Hematopoietic multipotent progenitor cell treated with erythropoietin and hydrocortisone succinate and interleukin-3 and kit ligand, for 17 days (in vitro differentiated cells): ENCODE measurements around the gene S100P.
A peak's percentile ranks its signal among the peaks of the same experiment; 100 is the strongest.
"Not testable (repeated sequence)": the region's sequence is repeated elsewhere in the genome, so short reads cannot be mapped to it uniquely, and the experiment has no call there.

Experiments used
- DNase-seq: peaks from one replicate; pipeline ENCODE4 v3.0.0-alpha.2; 2015; ENCODE audit warnings: low spot score

The S100P gene

GRCh38 chr4:6673191-6673659, 20.5 kb upstream of the S100P start:
- DNase-seq = not testable (repeated sequence)

- DNase-seq = peak; percentile 87
These were observed 19.8 kb upstream of the S100P start for GRCh38 chr4:6673660-6674499.

GRCh38 chr4:6674500-6675149, 19.1 kb upstream of the S100P start:
- peak; percentile 77 for DNase-seq

GRCh38 chr4:6676722-6677558, 16.7 kb upstream of the S100P start:
- DNase-seq = no peak

GRCh38 chr4:6680372-6681034, 13.2 kb upstream of the S100P start:
- DNase-seq = no peak

- DNase-seq = peak; percentile 51
These were observed 12.5 kb upstream of the S100P start for GRCh38 chr4:6681191-6681590.

- no peak for DNase-seq
These were observed 10.7 kb upstream of the S100P start for GRCh38 chr4:6682862-6683590.

GRCh38 chr4:6684656-6685055, 9.0 kb upstream of the S100P start:
- DNase-seq = no peak

GRCh38 chr4:6686104-6686787, 7.4 kb upstream of the S100P start:
- DNase-seq = no peak

- no peak for DNase-seq
These were observed 5.5 kb upstream of the S100P start for GRCh38 chr4:6687947-6688878.

GRCh38 chr4:6688879-6689505, 4.7 kb upstream of the S100P start:
- no peak for DNase-seq

- no peak for DNase-seq
These were observed 4.1 kb upstream of the S100P start for GRCh38 chr4:6689506-6689960.

- DNase-seq = no peak
These were observed 1.3 kb upstream of the S100P start for GRCh38 chr4:6692379-6692778.

GRCh38 chr4:6692806-6693205, 872 bp upstream of the S100P start:
- DNase-seq = no peak

- DNase-seq = no peak
These were observed 661 bp downstream of the S100P start for GRCh38 chr4:6694177-6694901.

- DNase-seq = peak; percentile 77
These were observed 2.3 kb downstream of the S100P start for GRCh38 chr4:6695660-6696610.

- no peak for DNase-seq
These were observed 2.9 kb downstream of the S100P start for GRCh38 chr4:6696611-6697010.
